Liver (tissue), 9 donors: Measurements from ENCODE around the gene CCDC92. TPM values are rescaled to one million over a fixed set of nuclear protein-coding genes. Genes with fewer than 3 reads are reported as not detected.

ENCODE experiments used
- DNase-seq: peaks from one replicate; pipeline ENCODE4 v3.0.0-alpha.2; 2017; ENCODE audit warnings: low spot score
- H3K27ac ChIP-seq, 2 donors: one replicate each; pipeline ENCODE4 v1.7.0; 2013; ENCODE audit warnings: inconsistent platforms in 2 of 2, low read length in 2 of 2, control low read depth in 1 of 2, low read depth in 1 of 2, mild to moderate bottlenecking in 1 of 2
- H3K27me3 ChIP-seq, 4 donors: one replicate each; pipeline versions ENCODE4 v1.6.1 to v1.7.0; 2013; ENCODE audit warnings: low read length in 3 of 4, inconsistent platforms in 1 of 4, mild to moderate bottlenecking in 1 of 4, moderate library complexity in 1 of 4; ENCODE audit not compliant: control insufficient read depth in 4 of 4, insufficient read depth in 4 of 4
- H3K36me3 ChIP-seq, 4 donors: one replicate each; pipeline versions ENCODE4 v1.6.1 to v1.7.0; 2013; ENCODE audit warnings: low read length in 3 of 4, mild to moderate bottlenecking in 3 of 4, low read depth in 1 of 4, moderate library complexity in 1 of 4; ENCODE audit not compliant: control insufficient read depth in 4 of 4, insufficient read depth in 3 of 4
- H3K4me1 ChIP-seq, 4 donors: one replicate each; pipeline versions ENCODE4 v1.6.1 to v1.7.0; 2013; ENCODE audit warnings: low read length in 3 of 4, mild to moderate bottlenecking in 3 of 4, moderate library complexity in 1 of 4; ENCODE audit not compliant: control insufficient read depth in 4 of 4, insufficient read depth in 4 of 4
- H3K4me3 ChIP-seq, 3 donors: one replicate each; pipeline versions ENCODE4 v1.6.1 to v1.7.0; 2013; ENCODE audit warnings: low read length in 3 of 3, control low read depth in 1 of 3, low read depth in 1 of 3, mild to moderate bottlenecking in 1 of 3
- H3K9ac ChIP-seq, 2 donors: one replicate each; pipeline ENCODE4 v1.7.0; 2013; ENCODE audit warnings: low read length in 2 of 2, mild to moderate bottlenecking in 2 of 2, moderate library complexity in 2 of 2, control low read depth in 1 of 2, low read depth in 1 of 2
- H3K9me3 ChIP-seq, 4 donors: one replicate each; pipeline versions ENCODE4 v1.6.1 to v1.7.0; 2013; ENCODE audit warnings: low read length in 3 of 4; ENCODE audit not compliant: control insufficient read depth in 4 of 4
- EGR1 ChIP-seq, 2 donors: IDR thresholded peaks; 2 replicates each; pipeline ENCODE4 v1.6.1; 2016 to 2018; ENCODE audit warnings: antibody characterized with exemption in 2 of 2, low read depth in 2 of 2
- FOXA1 ChIP-seq: IDR thresholded peaks from 2 replicates; pipeline ENCODE4 v1.6.1; 2016; ENCODE audit warnings: antibody characterized with exemption
- FOXA2 ChIP-seq: IDR thresholded peaks from 2 replicates; pipeline ENCODE4 v1.6.1; 2016; ENCODE audit warnings: antibody characterized with exemption
- GABPA ChIP-seq, 2 donors: IDR thresholded peaks in 1 of 2; conservative IDR thresholded peaks in 1 of 2; 2 replicates each; pipeline ENCODE4 v1.6.1; 2016; ENCODE audit warnings: antibody characterized with exemption in 2 of 2, mild to moderate bottlenecking in 1 of 2, moderate library complexity in 1 of 2
- HNF4A ChIP-seq, 2 donors: conservative IDR thresholded peaks; 2 replicates each; pipeline ENCODE4 v1.6.1; 2016; ENCODE audit warnings: antibody characterized with exemption in 2 of 2, mild to moderate bottlenecking in 2 of 2
- HNF4G ChIP-seq: IDR thresholded peaks from 2 replicates; pipeline ENCODE4 v1.6.1; 2016; ENCODE audit warnings: antibody characterized with exemption
- JUND ChIP-seq, 2 donors: IDR thresholded peaks; 2 replicates each; pipeline ENCODE4 v1.6.1; 2016; ENCODE audit warnings: antibody characterized with exemption in 2 of 2
- NR2F2 ChIP-seq: IDR thresholded peaks from 2 replicates; pipeline ENCODE4 v1.6.1; 2016; ENCODE audit warnings: antibody characterized with exemption
- RAD21 ChIP-seq, 2 donors: IDR thresholded peaks; 2 replicates each; pipeline ENCODE4 v1.6.1; 2016; ENCODE audit warnings: antibody characterized with exemption in 2 of 2, mild to moderate bottlenecking in 2 of 2
- RXRA ChIP-seq, 2 donors: IDR thresholded peaks; 2 replicates each; pipeline ENCODE4 v1.6.1; 2017 to 2018; ENCODE audit warnings: antibody characterized with exemption in 2 of 2, mild to moderate bottlenecking in 1 of 2
- SP1 ChIP-seq: IDR thresholded peaks from 2 replicates; pipeline ENCODE4 v1.6.1; 2018; ENCODE audit warnings: antibody characterized with exemption, mild to moderate bottlenecking
- YY1 ChIP-seq: IDR thresholded peaks from 2 replicates; pipeline ENCODE4 v1.6.1; 2016; ENCODE audit warnings: antibody characterized with exemption, mild to moderate bottlenecking
- WGBS: extraction: QIAGEN DNeasy Blood & Tissue Kit; methylation state at CpG from one replicate; pipeline ENCODE4 v1.1.7; 2013; 5-methylcytosine and 5-hydroxymethylcytosine counted together
- polyA plus RNA-seq, 2 donors: library from polyadenylated mRNA; stranded (reverse) in 1 of 2; unstranded in 1 of 2; fragments of 200-250 nt in 1 of 2; fragments of >200 nt in 1 of 2; fragmentation: Nextera tagmentation in 1 of 2; extraction: Ambion mirVana in 1 of 2; gene quantifications; one replicate each; pipeline versions ENCODE4 v1.2.1 to v1.2.3, GENCODE V29; 2013 to 2015
- total RNA-seq, 2 donors: library from RNA; depleted of rRNA; stranded (reverse); fragments of >200 nt; gene quantifications; one replicate each; pipeline ENCODE4 v1.2.3, GENCODE V29; 2014
- TF ChIP-seq, protein P1 (sequence below): IDR thresholded peaks from 2 replicates; pipeline ENCODE4 v1.6.1; 2016; ENCODE audit warnings: antibody characterized with exemption, mild to moderate bottlenecking
- TF ChIP-seq, protein P2 (sequence below): IDR thresholded peaks from 2 replicates; pipeline ENCODE4 v1.6.1; 2016; ENCODE audit warnings: antibody characterized with exemption
- TF ChIP-seq, protein P3 (sequence below): IDR thresholded peaks from 2 replicates; pipeline ENCODE4 v1.6.1; 2016; ENCODE audit warnings: antibody characterized with exemption
- donor health status: healthy.
- donor health status: healthy.
- donor health status: healthy.
- donor health status: healthy.
- donor health status: healthy.

CCDC92 gene
- total and polyA plus RNA-seq, 4 donors: 2.1 to 14.6 (median 9.3) TPM

DNA sequence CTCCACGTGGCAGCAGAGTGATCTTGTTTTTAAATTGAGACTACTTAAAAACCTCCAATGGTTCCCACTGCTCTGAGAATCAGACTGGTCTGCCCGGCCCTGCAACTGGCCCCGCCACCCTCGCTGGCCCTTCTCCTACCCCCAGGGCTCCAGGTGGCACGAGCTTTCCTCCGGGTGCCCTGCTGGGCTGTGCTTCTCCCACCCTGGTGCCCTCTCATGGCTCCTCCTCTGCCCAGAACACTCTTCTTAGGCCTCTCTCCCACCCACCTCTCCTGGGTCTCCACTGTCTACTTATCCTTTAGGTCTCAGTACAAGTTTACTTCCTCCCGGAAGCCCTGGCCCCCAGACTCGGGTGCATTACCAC is 26.5 kb downstream of the CCDC92 start:
- no peak overlapping the region for H3K9ac ChIP-seq
- H3K36me3 ChIP-seq: peaks cover 3 to 9% (median 8%) of the 10 kb centered on the region in 4 donors
- peak; percentile 24 for DNase-seq
- H3K27ac ChIP-seq: no peak overlapping the region
- WGBS: 84% methylated on average over 8 of the region's 8 CpGs
- no peak overlapping the region for H3K4me3 ChIP-seq
- TF ChIP-seq RAD21 (IDR thresholded peaks at IDR 0.05) (no peak), FOXA1 (no peak), HNF4A (conservative IDR thresholded peaks at IDR 0.05) (no peak), HNF4G (no peak), FOXA2 (no peak), RXRA (IDR thresholded peaks at IDR 0.05) (no peak), SP1 (no peak), GABPA (IDR thresholded peaks at IDR 0.05 in 1 of 2, conservative IDR thresholded peaks at IDR 0.05 in 1 of 2) (no peak), JUND (IDR thresholded peaks at IDR 0.05) (no peak), EGR1 (IDR thresholded peaks at IDR 0.05; ENCODE audit: low read depth in 2 of 2) (no peak), NR2F2 (no peak), YY1 (no peak)
- TF ChIP-seq, protein P1, sequence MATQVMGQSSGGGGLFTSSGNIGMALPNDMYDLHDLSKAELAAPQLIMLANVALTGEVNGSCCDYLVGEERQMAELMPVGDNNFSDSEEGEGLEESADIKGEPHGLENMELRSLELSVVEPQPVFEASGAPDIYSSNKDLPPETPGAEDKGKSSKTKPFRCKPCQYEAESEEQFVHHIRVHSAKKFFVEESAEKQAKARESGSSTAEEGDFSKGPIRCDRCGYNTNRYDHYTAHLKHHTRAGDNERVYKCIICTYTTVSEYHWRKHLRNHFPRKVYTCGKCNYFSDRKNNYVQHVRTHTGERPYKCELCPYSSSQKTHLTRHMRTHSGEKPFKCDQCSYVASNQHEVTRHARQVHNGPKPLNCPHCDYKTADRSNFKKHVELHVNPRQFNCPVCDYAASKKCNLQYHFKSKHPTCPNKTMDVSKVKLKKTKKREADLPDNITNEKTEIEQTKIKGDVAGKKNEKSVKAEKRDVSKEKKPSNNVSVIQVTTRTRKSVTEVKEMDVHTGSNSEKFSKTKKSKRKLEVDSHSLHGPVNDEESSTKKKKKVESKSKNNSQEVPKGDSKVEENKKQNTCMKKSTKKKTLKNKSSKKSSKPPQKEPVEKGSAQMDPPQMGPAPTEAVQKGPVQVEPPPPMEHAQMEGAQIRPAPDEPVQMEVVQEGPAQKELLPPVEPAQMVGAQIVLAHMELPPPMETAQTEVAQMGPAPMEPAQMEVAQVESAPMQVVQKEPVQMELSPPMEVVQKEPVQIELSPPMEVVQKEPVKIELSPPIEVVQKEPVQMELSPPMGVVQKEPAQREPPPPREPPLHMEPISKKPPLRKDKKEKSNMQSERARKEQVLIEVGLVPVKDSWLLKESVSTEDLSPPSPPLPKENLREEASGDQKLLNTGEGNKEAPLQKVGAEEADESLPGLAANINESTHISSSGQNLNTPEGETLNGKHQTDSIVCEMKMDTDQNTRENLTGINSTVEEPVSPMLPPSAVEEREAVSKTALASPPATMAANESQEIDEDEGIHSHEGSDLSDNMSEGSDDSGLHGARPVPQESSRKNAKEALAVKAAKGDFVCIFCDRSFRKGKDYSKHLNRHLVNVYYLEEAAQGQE: no peak
- TF ChIP-seq, protein P2, sequence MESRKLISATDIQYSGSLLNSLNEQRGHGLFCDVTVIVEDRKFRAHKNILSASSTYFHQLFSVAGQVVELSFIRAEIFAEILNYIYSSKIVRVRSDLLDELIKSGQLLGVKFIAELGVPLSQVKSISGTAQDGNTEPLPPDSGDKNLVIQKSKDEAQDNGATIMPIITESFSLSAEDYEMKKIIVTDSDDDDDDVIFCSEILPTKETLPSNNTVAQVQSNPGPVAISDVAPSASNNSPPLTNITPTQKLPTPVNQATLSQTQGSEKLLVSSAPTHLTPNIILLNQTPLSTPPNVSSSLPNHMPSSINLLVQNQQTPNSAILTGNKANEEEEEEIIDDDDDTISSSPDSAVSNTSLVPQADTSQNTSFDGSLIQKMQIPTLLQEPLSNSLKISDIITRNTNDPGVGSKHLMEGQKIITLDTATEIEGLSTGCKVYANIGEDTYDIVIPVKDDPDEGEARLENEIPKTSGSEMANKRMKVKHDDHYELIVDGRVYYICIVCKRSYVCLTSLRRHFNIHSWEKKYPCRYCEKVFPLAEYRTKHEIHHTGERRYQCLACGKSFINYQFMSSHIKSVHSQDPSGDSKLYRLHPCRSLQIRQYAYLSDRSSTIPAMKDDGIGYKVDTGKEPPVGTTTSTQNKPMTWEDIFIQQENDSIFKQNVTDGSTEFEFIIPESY: no peak
- TF ChIP-seq, protein P3, sequence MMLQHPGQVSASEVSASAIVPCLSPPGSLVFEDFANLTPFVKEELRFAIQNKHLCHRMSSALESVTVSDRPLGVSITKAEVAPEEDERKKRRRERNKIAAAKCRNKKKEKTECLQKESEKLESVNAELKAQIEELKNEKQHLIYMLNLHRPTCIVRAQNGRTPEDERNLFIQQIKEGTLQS: no peak
- peaks cover 0 to 3% (median 0%) of the 10 kb centered on the region in 4 donors for H3K9me3 ChIP-seq
- H3K27me3 ChIP-seq: no peaks in the 10 kb centered on the region
- H3K4me1 ChIP-seq: peaks cover 7 to 21% (median 17%) of the 10 kb centered on the region in 4 donors

DNA sequence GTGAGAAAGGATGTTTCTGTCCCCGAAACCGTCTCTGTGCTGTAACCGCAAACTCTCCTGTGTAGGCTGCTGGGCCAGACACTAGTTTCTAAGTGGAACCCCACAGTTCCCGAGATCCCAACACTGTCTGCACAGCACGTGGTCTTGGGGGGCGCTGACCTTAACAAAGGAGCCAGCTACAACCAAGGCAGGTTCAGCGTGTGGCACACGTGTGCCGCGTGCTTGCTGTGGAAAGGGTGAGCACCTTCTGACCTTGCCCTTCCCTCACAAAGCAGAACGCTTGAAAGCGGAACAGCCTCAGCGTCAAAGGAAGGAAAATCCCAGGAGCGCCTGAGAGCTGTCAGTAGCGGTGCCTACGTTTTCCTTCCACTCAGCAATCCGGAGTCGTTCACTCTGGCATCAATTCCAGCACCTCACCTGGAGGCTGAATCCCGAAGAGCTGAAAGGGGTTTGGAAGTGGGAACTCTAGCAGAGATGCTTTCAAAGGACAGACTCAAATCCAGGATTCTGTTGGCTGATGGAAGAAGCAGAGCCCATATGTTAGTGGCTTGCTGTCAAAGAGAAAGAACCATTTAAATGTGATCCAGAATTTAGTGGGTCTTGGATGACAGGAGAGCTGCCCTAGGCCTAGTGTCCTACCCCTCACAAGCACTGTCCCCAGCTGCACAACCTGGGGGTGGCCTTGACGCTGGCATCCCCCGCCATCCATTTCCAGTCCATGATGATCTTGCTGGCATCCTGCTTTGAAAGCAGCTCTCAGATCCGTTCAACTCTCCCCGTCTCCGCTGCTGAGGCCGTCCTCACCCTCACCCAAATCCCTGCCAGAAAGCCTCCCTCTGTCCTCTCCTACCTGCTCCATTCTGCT is 27.1 kb downstream of the CCDC92 start:
- no peaks in the 10 kb centered on the region for H3K27me3 ChIP-seq

More for the DNA sequence above, 27.1 kb downstream of the CCDC92 start:
- Histone ChIP-seq H3K4me1 (peaks cover 5 to 21% (median 17%) of the 10 kb centered on the region in 4 donors), H3K36me3 (peaks cover 3 to 9% (median 8%) of the 10 kb centered on the region in 4 donors), H3K9ac (no peak overlapping the region), H3K9me3 (peaks cover 0 to 3% (median 0%) of the 10 kb centered on the region in 4 donors), H3K4me3 (no peak overlapping the region), H3K27ac (no peak overlapping the region)
- peak; percentile 22 for DNase-seq
- no peak for TF ChIP-seq HNF4G
- WGBS: 93% methylated on average over 25 of the region's 25 CpGs
